HUES48 (cell line): ENCODE measurements around the gene NME3.

Experiments used
- H3K27ac ChIP-seq: one replicate; pipeline ENCODE4 v1.7.0; 2013; ENCODE audit warnings: low read depth, low read length, inconsistent platforms
- H3K27me3 ChIP-seq: 2 replicates; pipeline ENCODE4 v1.6.1; 2013; ENCODE audit warnings: mild to moderate bottlenecking, low read length; ENCODE audit not compliant: control insufficient read depth, insufficient read depth
- H3K36me3 ChIP-seq: 2 replicates; pipeline ENCODE4 v1.6.1; 2013; ENCODE audit warnings: low read length; ENCODE audit not compliant: control insufficient read depth, insufficient read depth
- H3K4me1 ChIP-seq: 2 replicates; pipeline ENCODE4 v1.6.1; 2013; ENCODE audit warnings: mild to moderate bottlenecking, low read length; ENCODE audit not compliant: control insufficient read depth, insufficient read depth
- H3K4me3 ChIP-seq: 2 replicates; pipeline ENCODE4 v1.5.1; 2013; ENCODE audit warnings: mild to moderate bottlenecking, low read depth, low read length
- H3K9ac ChIP-seq: 2 replicates; pipeline ENCODE4 v1.6.1; 2013; ENCODE audit warnings: mild to moderate bottlenecking, low read depth, low read length, moderate library complexity
- H3K9me3 ChIP-seq: 2 replicates; pipeline ENCODE4 v1.6.1; 2013; ENCODE audit warnings: low read length; ENCODE audit not compliant: control insufficient read depth, insufficient read depth

The NME3 gene

GRCh38 chr16:1767116-1767994 is 4.0 kb downstream of the NME3 start:
- Histone ChIP-seq H3K4me3 (no peak overlapping the region), H3K4me1 (peaks cover 10% of the 10 kb centered on the region; the same call in 1 of the 2 replicates), H3K36me3 (peaks cover 31% of the 10 kb centered on the region; the same call in 1 of the 2 replicates), H3K27ac (no peak overlapping the region), H3K27me3 (no peaks in the 10 kb centered on the region), H3K9me3 (no peaks in the 10 kb centered on the region), H3K9ac (no peak overlapping the region)

GRCh38 chr16:1766701-1767100 is 4.6 kb downstream of the NME3 start:
- H3K9me3 ChIP-seq = no peaks in the 10 kb centered on the region
- no peak overlapping the region for H3K9ac ChIP-seq
- peaks cover 31% of the 10 kb centered on the region; the same call in 1 of the 2 replicates for H3K36me3 ChIP-seq
- no peaks in the 10 kb centered on the region for H3K27me3 ChIP-seq
- H3K4me3 ChIP-seq = no peak overlapping the region
- no peak overlapping the region for H3K27ac ChIP-seq
- H3K4me1 ChIP-seq = peaks cover 10% of the 10 kb centered on the region; the same call in 1 of the 2 replicates

GRCh38 chr16:1766231-1766630 is 5.1 kb downstream of the NME3 start:
- Histone ChIP-seq H3K9me3 (no peaks in the 10 kb centered on the region), H3K4me3 (no peak overlapping the region), H3K27ac (no peak overlapping the region), H3K27me3 (no peaks in the 10 kb centered on the region), H3K36me3 (peaks cover 31% of the 10 kb centered on the region; the same call in 1 of the 2 replicates), H3K9ac (no peak overlapping the region), H3K4me1 (peaks cover 10% of the 10 kb centered on the region; the same call in 1 of the 2 replicates)

DNA sequence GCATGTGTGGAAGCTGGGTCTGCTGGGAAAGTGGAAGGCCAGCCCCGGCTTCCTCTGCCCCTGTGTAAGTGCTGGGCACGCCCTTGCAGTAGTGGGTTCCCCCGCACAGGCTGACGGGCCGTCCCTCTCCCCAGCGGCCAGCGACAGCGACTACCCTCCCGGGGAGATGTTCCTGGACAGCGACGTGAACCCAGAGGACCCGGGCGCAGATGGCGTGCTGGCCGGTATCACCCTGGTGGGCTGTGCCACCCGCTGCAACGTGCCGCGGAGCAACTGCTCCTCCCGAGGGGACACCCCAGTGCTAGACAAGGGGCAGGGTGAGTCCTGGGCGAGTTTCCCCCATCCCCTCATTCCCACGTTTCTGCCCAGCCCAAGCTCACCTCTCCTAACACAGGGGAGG is 5.5 kb downstream of the NME3 start:
- no peak overlapping the region for H3K9ac ChIP-seq
- no peaks in the 10 kb centered on the region for H3K9me3 ChIP-seq
- no peak overlapping the region for H3K27ac ChIP-seq
- peaks cover 31% of the 10 kb centered on the region; the same call in 1 of the 2 replicates for H3K36me3 ChIP-seq
- no peaks in the 10 kb centered on the region for H3K27me3 ChIP-seq
- H3K4me1 ChIP-seq = peaks cover 10% of the 10 kb centered on the region; the same call in 1 of the 2 replicates
- H3K4me3 ChIP-seq = no peak overlapping the region

- Histone ChIP-seq H3K36me3 (peaks cover 31% of the 10 kb centered on the region; the same call in 1 of the 2 replicates), H3K9ac (no peak overlapping the region), H3K4me3 (no peak overlapping the region), H3K27me3 (no peaks in the 10 kb centered on the region), H3K27ac (no peak overlapping the region), H3K4me1 (peaks cover 6% of the 10 kb centered on the region; the same call in 1 of the 2 replicates), H3K9me3 (no peaks in the 10 kb centered on the region)
Observed at GRCh38 chr16:1764971-1765370, 6.4 kb downstream of the NME3 start.

DNA sequence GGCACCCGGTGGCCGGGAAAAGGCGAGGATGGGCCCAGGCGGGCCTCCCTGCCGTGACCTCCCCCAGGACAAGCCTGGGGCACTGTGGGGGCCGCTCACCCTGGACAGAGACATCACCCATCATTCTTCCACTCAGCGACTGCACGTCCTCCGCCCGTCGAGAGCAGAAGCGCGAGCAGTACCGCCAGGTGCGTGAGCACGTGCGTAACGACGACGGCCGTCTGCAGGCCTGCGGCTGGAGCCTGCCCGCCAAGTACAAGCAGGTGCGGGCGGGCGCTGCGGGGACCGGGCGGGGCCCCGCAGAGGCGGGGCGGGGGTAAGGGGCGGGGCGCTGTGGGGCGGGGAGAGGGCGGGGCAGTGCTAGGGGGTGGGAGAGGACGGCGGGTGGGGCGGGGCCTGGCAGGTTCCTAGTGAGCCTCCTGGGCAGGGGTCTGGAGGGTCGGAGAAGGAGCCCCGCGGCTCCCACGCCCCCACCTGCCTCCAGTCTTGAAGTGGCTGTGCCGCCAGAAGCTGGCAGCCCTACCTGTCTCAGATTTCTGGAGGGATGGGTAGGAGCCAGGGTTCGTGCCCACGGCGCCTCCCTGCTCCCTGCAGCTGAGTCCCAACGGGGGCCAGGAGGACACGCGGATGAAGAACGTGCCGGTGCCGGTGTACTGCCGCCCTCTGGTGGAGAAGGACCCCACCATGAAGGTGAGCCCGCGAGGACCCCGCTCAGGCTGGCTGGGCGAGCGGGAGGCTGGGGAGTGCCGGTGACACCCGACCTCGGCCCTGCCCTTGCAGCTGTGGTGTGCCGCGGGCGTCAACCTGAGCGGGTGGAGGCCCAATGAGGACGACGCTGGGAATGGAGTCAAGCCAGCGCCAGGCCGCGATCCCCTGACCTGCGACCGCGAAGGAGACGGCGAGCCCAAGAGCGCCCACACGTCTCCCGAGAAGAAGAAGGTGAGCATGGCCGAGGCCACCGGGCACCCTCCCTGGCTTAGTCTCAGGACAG is 7.5 kb downstream of the NME3 start:
- peaks cover 6% of the 10 kb centered on the region; the same call in 1 of the 2 replicates for H3K4me1 ChIP-seq
- no peak overlapping the region for H3K27ac ChIP-seq
- no peaks in the 10 kb centered on the region for H3K9me3 ChIP-seq
- H3K4me3 ChIP-seq = peak overlapping the region; percentile 52
- no peak overlapping the region for H3K9ac ChIP-seq
- no peaks in the 10 kb centered on the region for H3K27me3 ChIP-seq
- H3K36me3 ChIP-seq = peaks cover 27% of the 10 kb centered on the region; the same call in 1 of the 2 replicates

GRCh38 chr16:1762879-1763520 is 8.3 kb downstream of the NME3 start:
- peaks cover 21% of the 10 kb centered on the region; the same call in 1 of the 2 replicates for H3K36me3 ChIP-seq
- no peak overlapping the region for H3K27ac ChIP-seq
- no peaks in the 10 kb centered on the region for H3K27me3 ChIP-seq
- peaks cover 6% of the 10 kb centered on the region; the same call in 1 of the 2 replicates for H3K4me1 ChIP-seq
- no peak overlapping the region for H3K4me3 ChIP-seq
- no peaks in the 10 kb centered on the region for H3K9me3 ChIP-seq
- no peak overlapping the region for H3K9ac ChIP-seq

GRCh38 chr16:1762196-1762878 is 9.0 kb downstream of the NME3 start:
- H3K9me3 ChIP-seq = no peaks in the 10 kb centered on the region
- H3K4me3 ChIP-seq = no peak overlapping the region
- no peak overlapping the region for H3K27ac ChIP-seq
- peaks cover 15% of the 10 kb centered on the region; the same call in 1 of the 2 replicates for H3K36me3 ChIP-seq
- H3K4me1 ChIP-seq = peaks cover 6% of the 10 kb centered on the region; the same call in 1 of the 2 replicates
- no peaks in the 10 kb centered on the region for H3K27me3 ChIP-seq
- H3K9ac ChIP-seq = no peak overlapping the region

- no peaks in the 10 kb centered on the region for H3K9me3 ChIP-seq
- H3K27ac ChIP-seq = no peak overlapping the region
- peaks cover 9% of the 10 kb centered on the region; the same call in 1 of the 2 replicates for H3K36me3 ChIP-seq
- no peak overlapping the region for H3K4me3 ChIP-seq
- H3K27me3 ChIP-seq = no peaks in the 10 kb centered on the region
- no peak overlapping the region for H3K9ac ChIP-seq
- H3K4me1 ChIP-seq = peaks cover 6% of the 10 kb centered on the region; the same call in 1 of the 2 replicates
Observed at GRCh38 chr16:1761751-1762150, 9.6 kb downstream of the NME3 start.

- Histone ChIP-seq H3K9me3 (no peaks in the 10 kb centered on the region), H3K27ac (no peak overlapping the region), H3K36me3 (peaks cover 8% of the 10 kb centered on the region; the same call in 1 of the 2 replicates), H3K4me3 (no peak overlapping the region), H3K27me3 (no peaks in the 10 kb centered on the region), H3K4me1 (peaks cover 6% of the 10 kb centered on the region; the same call in 1 of the 2 replicates), H3K9ac (no peak overlapping the region)
Observed at GRCh38 chr16:1760911-1761310, 10.4 kb downstream of the NME3 start.
